DMS79 (cell line): ENCODE results near the gene MACROH2A1.

ENCODE experiments used
- DNase-seq: peaks from one replicate; lab custom pipeline; 2025; lab: John Stamatoyannopoulos, UW

The MACROH2A1 gene

DNA sequence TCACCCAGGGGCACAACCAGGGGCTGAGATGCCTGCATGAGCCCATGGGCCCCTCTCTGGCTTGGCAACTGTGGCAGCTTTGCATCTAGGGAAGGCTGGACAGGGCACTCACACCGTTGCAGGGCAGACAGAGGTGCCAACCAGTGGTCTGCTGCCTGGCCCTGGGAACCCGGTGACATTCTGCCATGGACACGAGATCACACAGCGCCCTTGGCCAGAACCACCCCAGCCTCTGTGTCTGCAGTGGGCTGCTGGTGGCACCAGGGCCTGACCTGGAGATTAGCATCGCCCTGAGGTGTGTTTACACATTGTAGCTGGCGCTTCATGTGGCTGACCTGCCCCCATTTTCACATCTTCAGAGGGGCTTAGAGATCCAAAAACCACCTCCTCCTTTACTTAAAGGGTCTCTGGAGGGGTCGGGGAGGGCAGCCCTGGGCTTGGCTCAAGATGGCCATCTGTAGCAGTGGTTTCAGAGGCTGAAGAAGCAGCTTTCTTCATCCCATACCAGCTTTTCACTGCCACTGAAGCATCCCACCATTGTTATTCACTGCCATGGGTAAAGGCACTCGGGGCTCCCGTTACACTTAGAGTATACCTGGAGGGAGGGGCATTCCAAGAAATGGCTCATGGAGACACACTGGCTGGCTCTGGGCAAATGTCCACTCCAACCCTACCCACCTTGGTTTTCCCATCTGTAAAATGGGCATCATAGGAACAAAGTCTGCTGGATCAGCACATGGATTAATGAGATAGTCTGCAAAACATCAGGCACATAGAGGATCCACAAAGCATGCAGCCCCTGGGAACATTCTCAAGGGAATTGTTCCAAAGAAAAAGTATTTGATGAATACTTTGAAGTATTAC is 36.7 kb upstream of the MACROH2A1 start:
- no peak for DNase-seq

DNA sequence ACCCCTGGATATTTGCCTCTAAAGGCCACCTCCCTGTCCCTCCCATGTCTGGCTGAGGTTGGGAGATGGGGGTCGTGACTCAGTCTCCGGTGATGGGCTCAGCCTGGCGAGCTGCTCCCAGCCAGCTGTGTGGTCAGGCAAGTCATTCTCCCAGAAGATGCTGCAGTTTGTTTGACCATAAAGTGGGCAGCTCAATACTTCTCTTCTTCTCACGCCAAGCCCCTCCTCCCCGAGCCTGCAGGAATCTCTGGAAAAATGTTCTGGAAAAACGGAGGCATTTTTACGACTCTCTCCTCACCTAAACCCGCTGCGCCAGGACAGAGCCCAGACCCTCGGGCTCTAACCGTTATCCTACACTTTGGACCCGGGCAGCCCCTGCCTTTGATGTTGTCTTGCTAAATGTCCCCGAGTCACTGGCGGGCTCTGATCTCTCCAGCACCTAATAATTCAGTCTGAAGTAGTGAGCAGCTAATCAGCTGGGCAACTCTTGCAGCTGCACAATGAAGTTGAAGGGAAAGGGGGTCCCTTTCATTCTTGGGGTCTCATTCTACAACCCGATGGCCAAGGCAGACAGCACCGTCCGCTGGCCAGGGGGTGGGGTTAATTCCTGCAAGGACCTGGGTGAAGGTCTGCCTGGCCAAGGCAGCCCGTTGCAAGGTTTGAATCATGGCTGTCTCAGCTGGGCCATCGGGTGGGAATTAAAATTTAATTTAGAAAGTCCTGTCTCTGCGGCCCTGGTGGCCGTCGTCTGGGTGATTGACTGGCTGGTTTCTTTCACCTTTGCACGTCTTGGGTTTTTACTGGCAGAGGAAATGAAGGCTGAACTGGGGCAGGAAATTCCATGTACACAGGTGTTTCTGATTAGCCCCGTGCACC is 35.8 kb upstream of the MACROH2A1 start:
- no peak for DNase-seq

DNA sequence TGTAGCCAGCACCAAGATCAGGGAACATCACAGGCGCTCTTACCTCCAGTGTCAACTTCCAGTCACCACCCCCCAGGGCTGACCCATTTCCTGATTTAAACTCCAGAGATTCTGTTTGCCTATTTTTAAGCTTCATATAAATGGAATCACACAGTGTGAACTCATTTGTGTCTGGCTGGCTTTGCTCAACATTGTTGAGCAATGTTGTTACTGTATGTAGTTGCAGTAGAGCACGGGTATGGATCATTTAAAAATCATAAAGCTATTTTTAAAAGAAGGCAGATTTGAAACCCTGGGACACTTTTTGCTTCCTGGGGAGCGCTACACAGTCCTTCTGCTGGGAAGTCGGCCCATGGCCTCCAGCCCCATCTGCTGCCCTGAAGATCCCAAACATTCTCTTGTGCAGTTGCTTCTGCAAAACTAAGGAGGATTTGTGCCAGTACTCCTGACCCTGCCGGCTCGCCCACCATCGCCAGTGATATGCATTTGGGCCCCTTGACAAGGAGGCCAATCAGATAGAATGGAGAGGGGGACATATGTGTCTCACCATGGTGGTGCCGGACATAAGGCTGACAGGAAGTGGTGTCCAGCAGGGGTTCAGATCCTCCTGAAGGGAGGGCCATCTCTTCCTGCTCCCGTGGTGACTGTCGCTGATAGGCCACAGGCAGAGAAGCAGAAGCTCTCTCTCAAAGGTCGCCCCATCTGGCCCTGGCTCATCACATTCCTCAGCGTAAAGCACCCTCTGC is 34.8 kb upstream of the MACROH2A1 start:
- no peak for DNase-seq

- no peak for DNase-seq
Observed at GRCh38 chr5:135432113-135432512, 33.1 kb upstream of the MACROH2A1 start.

- no peak for DNase-seq
Observed at GRCh38 chr5:135430135-135430437, 31.1 kb upstream of the MACROH2A1 start.

DNA sequence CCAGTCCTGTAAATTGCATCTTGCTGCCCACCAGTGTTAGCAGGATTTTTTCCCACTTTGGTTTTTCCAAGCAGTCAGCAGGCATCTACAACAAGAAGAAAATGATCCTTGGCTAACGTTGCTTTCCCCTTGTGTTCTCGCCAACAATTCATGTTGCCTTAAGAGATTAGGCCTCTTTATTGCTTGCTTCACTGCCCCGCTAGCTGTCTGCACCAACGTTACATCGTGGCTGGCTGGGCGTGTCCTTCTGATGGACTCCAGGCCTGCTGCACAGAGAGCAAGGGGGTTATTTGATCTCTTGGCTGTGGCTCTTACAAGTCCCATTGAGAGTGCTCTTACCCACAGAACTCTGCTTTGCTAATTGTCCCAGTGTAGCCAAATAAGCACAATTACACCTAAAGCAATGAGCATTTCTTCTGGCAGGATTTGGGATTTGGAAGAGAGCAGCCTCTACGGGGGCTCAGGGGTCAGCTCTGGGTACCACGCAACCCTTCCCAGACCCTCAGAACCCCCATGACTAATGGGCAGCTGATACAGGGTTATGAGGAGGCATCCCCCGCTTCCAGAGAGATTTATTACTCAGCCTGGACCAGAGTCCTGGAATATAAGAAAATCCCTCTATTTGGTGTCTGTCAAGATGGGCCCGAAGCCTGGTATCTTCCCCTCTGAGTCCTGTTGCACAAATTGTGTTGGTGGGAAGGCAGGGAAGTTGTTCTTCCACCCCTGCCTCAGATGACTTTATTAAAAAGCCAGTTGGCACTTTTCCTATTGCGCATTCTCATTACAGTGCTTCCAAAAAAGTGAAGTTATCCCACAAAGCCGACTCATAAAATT is 30.5 kb upstream of the MACROH2A1 start:
- DNase-seq, result peak; percentile 57

DNA sequence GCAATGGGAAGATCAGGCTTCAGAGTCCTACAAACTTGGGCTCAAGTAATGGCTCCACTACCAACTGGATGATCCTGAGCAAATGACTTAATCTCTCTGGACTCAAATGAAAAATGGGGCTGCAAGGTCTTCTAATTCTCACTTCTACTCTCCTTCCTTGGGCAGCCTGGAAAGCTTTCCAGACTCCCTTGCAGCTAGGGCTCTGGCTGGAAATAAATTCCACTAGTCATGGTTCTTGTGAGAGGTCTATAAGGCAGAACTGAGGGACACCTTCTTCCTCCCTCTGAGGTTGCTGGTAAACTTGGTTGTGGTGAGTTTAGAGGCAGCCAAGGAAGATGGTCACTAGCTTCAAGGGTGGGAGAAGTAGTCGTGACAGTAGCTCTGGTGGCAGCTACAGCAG is 29.6 kb upstream of the MACROH2A1 start:
- no peak for DNase-seq

DNA sequence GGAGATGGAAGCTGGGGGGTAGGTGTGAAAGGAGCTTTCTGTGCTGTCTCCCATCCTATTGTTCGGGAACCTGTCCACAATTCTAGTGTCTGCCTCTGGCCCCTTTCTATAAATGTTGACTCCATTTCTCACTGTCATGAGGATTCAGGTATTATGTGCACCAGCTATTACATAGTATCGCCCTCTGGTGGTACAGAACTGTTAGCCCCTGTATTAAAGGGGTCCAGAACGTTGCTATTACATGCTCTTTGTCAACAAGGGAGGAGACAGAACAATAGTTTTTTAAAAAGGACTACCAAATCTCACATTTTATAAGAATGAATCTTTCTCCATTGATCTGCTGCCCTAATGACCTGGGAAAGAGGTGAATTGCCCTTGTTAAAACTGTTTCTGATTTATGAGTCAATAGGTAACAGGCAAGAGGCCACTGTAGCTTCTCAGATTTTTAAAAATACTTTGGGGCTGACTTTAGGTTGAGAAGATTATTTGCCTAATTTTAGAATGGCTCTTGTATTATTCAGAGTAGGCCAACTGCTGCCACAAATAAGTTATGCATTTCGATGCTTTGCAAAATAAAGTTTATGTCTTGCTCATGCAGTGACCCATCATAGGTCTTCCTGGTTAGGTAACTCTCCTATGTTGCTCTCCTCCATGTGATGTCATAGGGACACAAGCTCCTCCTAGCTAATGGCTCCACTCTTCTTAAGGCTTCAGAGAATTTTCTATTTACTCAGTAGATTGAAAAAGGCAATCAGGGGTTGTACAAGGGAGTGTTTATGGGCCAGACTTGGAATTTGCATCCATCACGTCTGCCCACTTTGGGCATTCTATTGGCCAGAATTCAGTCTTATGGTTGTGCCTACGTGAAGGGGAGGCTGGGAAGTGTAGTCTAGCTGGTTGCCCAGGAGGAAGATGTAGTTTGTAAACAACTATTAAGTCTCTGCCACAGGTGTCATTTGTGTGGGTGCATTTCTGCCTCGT is 27.4 kb upstream of the MACROH2A1 start:
- DNase-seq, result no peak

- no peak for DNase-seq
Observed at GRCh38 chr5:135425641-135426040, 26.6 kb upstream of the MACROH2A1 start.

DNA sequence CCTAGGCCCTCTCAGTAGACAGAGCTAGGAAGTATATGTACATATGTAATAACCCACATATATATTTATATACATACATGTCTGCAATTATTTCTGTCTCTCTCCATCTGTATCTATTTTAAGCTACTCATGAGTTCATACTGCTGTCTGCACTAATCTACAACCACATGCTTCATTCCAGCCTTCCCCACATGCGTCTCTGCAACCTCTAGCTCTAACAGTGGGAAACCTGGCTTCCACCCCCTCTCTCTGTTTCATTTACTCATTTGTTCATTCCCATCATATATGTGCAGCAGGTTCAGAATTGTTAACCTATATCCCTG is 24.8 kb upstream of the MACROH2A1 start:
- no peak for DNase-seq

- no peak for DNase-seq
Observed at GRCh38 chr5:135423146-135423845, 24.3 kb upstream of the MACROH2A1 start.

- no peak for DNase-seq
Observed at GRCh38 chr5:135422419-135422818, 23.4 kb upstream of the MACROH2A1 start.

DNA sequence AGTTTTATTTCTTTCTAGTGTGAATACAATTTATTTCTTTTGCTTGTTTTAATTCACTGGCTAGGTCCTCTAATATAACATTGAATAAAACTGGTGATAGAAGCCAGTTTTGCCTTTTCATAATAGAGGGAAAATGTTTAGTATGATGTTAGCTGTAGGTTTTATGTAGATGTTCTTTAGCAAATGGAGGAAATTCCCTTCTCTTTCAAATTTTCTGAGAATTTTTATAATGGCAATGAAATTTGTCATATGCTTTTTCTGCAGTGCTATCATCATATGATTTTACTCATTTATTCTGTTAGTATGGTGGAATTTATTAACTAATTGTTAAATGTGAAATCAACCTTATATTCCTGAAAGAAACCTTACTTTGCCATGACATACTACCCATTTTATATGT is 18.1 kb upstream of the MACROH2A1 start:
- DNase-seq, result no peak

DNA sequence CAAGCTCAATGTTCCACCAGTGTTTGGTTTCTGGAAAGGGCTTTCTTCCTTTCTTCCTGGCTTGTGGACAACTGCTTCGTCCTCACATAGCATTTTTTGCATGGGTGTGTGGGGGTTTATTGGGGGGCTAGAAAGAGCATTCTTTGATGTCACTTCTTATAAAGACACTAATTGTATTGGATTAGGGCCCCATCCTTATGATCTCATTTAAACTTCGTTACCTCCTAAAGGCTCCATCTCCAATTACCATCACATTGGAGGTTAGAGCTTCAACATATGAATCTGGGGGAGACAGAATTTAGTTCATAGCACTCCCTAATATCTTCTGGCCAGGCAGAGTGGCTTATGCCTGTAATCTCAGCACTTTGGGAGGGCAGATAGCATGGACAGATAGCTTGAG is 6.1 kb upstream of the MACROH2A1 start:
- DNase-seq, result no peak

- DNase-seq, result no peak
Observed at GRCh38 chr5:135402031-135402430, 3.0 kb upstream of the MACROH2A1 start.

DNA sequence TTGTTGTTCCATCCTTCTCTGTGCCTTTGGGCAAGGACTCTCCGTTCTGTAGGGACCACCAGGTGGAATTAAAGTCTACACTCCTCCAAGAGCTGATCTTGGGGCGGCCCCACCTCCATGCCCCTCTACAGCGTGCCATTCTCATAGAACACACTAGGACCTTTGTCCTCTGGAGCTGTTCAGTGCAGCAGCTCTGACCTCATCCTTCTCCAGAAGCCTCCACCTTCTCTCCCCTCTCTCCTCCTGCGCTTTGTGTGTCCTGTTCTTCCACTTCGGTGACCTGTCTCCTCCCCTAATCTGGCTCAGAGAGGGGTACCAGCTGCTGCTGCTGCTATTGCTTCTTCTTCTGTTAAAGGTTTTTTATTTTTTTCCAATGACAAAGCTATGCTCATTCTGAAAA is 1.8 kb upstream of the MACROH2A1 start:
- DNase-seq, result no peak

DNA sequence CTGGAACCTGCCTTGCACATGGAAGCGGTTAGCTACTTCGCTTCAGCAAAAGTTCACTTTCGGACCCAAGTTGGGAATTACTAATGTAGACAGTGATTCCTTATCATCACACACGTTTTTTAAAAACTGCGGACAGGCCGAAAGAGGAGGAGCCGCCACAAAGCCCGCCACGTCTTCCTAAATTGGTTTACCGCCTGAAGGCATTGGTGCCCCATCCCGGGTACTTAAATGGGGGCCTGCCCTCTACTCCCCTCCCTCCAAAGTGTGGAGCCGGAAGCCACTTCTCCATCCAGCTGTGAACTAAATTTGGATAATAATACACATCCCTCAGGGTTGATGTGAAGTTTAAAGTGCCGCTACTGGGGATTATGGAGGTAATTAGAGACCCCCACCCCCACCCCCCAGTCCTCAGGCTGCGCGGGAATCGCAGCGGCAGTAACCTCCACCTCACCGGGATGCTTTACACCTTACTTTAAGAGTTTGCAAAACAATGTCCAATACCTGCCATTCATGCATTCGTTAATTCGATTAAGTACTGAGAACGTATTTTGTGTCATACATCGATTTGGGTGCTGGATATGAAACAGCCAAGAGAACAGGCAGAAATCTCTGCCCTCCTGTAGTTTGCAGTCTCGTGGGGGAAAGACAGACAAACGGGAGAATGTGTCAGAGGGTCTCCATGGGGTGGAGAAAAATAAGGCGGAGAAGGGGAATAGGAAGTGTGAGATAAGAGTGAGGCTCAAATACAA is 937 bp upstream of the MACROH2A1 start:
- DNase-seq, result no peak

GRCh38 chr5:135398160-135398854 is 724 bp downstream of the MACROH2A1 start:
- peak; percentile 32 for DNase-seq

DNA sequence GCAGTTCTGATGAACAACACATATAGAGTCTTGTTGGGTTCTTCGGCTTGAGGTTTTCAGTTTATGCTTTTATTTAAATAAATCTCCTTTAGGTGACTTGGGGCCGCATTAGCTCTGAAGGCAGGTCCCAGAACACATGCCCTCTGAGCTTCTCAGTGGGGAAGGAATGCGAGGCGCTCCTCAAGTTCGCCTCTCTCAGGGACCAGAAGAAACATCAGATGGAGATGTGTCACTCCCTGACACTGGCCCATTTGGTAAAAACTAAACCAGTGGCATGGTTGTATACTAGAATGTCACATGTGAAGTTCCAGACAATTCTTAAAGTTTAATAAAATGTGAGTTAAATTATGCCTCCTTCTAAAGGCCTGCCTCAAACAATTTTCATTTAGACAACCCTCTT is 1.9 kb downstream of the MACROH2A1 start:
- no peak for DNase-seq
